Neural cell (in vitro differentiated cells): ENCODE results near the gene TMEM131L. TPM values are rescaled to one million over a fixed set of nuclear protein-coding genes. Genes with fewer than 3 reads are reported as not detected.
A peak's percentile ranks its signal among the peaks of the same experiment; 100 is the strongest.

ENCODE experiments used
- H2AFZ ChIP-seq: fragments of 200-600, 300-800 bp; sonication (generic), shearing (Covaris generic); 2 replicates; pipeline ENCODE4 v1.6.0; 2014; ENCODE audit warnings: low read depth, mild to moderate bottlenecking, antibody characterized with exemption, low read length, moderate library complexity
- H3F3A ChIP-seq: fragments of 200-600 bp; shearing (Covaris generic); 2 replicates; pipeline ENCODE4 v1.6.1; 2016; ENCODE audit warnings: mild to moderate bottlenecking, moderate library complexity, mixed read lengths, antibody characterized with exemption, low read length; ENCODE audit not compliant: insufficient read depth, poor library complexity, severe bottlenecking
- H3K27ac ChIP-seq: fragments of 200-600, 300-800 bp; sonication (generic), shearing (Covaris generic); 2 replicates; pipeline ENCODE4 v1.5.1; 2014; ENCODE audit warnings: mild to moderate bottlenecking, low read length, moderate library complexity
- H3K27me3 ChIP-seq: fragments of 300-800, 200-600 bp; sonication (generic), shearing (Covaris generic); 2 replicates; pipeline ENCODE4 v1.6.0; 2014; ENCODE audit warnings: mild to moderate bottlenecking, low read depth, low read length, moderate library complexity; ENCODE audit not compliant: insufficient read depth
- H3K36me3 ChIP-seq: fragments of 300-800, 200-600 bp; sonication (generic), shearing (Covaris generic); 2 replicates; pipeline ENCODE4 v1.5.1; 2014; ENCODE audit warnings: mild to moderate bottlenecking, antibody characterized with exemption, low read length, moderate library complexity; ENCODE audit not compliant: insufficient read depth
- H3K4me2 ChIP-seq: fragments of 300-800, 200-600 bp; sonication (generic), shearing (Covaris generic); 2 replicates; pipeline ENCODE4 v1.6.0; 2014; ENCODE audit warnings: mild to moderate bottlenecking, low read length
- H3K4me3 ChIP-seq: fragments of 300-800, 200-600 bp; sonication (generic), shearing (Covaris generic); 2 replicates; pipeline ENCODE4 v1.5.1; 2014; ENCODE audit warnings: mild to moderate bottlenecking, low read length, moderate library complexity
- H3K79me2 ChIP-seq: fragments of 200-600 bp; shearing (Covaris generic); replicated peaks from 2 replicates; pipeline ENCODE4 v1.6.0; 2014; ENCODE audit warnings: mild to moderate bottlenecking, low read length, moderate library complexity; ENCODE audit not compliant: insufficient read depth
- H3K9ac ChIP-seq: fragments of 300-800, 200-600 bp; sonication (generic), shearing (Covaris generic); 2 replicates; pipeline ENCODE4 v1.6.1; 2016; ENCODE audit warnings: mild to moderate bottlenecking, low read length, mixed read lengths
- H3K9me2 ChIP-seq: fragments of 200-600 bp; shearing (Covaris generic); 2 replicates; pipeline ENCODE4 v1.6.1; 2016; ENCODE audit warnings: mild to moderate bottlenecking, low read length, mixed read lengths; ENCODE audit not compliant: insufficient read depth
- H3K9me3 ChIP-seq: fragments of 200-600, 300-800 bp; sonication (generic), shearing (Covaris generic); 2 replicates; pipeline ENCODE4 v1.6.1; 2016; ENCODE audit warnings: mild to moderate bottlenecking, mixed run types, low read length, moderate library complexity, mixed read lengths
- H4K20me1 ChIP-seq: fragments of 200-600 bp; shearing (Covaris generic); 2 replicates; pipeline ENCODE4 v1.6.1; 2016; ENCODE audit warnings: mild to moderate bottlenecking, mixed run types; ENCODE audit not compliant: insufficient read depth
- CTCF ChIP-seq: fragments of 450-650 bp; IDR thresholded peaks from 2 replicates; pipeline ENCODE4 v1.5.1; 2014; ENCODE audit warnings: antibody characterized with exemption, mild to moderate bottlenecking, moderate library complexity; ENCODE audit not compliant: poor library complexity, severe bottlenecking
- EP300 ChIP-seq: fragments of 450-650 bp; conservative IDR thresholded peaks from 2 replicates; pipeline ENCODE4 v1.6.1; 2014; ENCODE audit warnings: antibody characterized with exemption, mild to moderate bottlenecking, moderate library complexity; ENCODE audit not compliant: poor library complexity, severe bottlenecking
- EZH2 ChIP-seq: fragments of 200-600, 300-800 bp; shearing (Covaris generic), sonication (generic); IDR thresholded peaks from 2 replicates; pipeline ENCODE4 v1.6.1; 2014; ENCODE audit warnings: antibody characterized with exemption, low read length, borderline replicate concordance, mild to moderate bottlenecking; ENCODE audit not compliant: insufficient read depth, poor library complexity, severe bottlenecking
- MXI1 ChIP-seq: fragments of 450-650 bp; conservative IDR thresholded peaks from 2 replicates; pipeline ENCODE4 v1.6.1; 2014; ENCODE audit warnings: antibody characterized with exemption, mild to moderate bottlenecking; ENCODE audit not compliant: poor library complexity, severe bottlenecking
- POLR2AphosphoS5 ChIP-seq: IDR thresholded peaks from 2 replicates; pipeline ENCODE4 v1.6.1; 2012
- RAD21 ChIP-seq: fragments of 450-650 bp; conservative IDR thresholded peaks from 2 replicates; pipeline ENCODE4 v1.6.1; 2014; ENCODE audit warnings: antibody characterized with exemption, mild to moderate bottlenecking, moderate library complexity
- SMC3 ChIP-seq: fragments of 450-650 bp; conservative IDR thresholded peaks from 2 replicates; pipeline ENCODE4 v1.6.1; 2014; ENCODE audit warnings: antibody characterized with exemption, mild to moderate bottlenecking, moderate library complexity; ENCODE audit not compliant: poor library complexity
- TAF1 ChIP-seq: IDR thresholded peaks from 2 replicates; pipeline ENCODE4 v1.6.1; 2012; ENCODE audit warnings: low read depth
- polyA plus RNA-seq: library from polyadenylated mRNA; depleted of rRNA; stranded (reverse); fragments of >200 nt; gene quantifications from 2 replicates; pipeline ENCODE4 v1.2.3, GENCODE V29; 2014
- TF ChIP-seq, protein P1 (sequence below): IDR thresholded peaks from 2 replicates; pipeline ENCODE4 v1.6.1; 2012; ENCODE audit warnings: borderline replicate concordance

The TMEM131L gene
- polyA plus RNA-seq, 1 donor from 2014 or later: 11.1 TPM

GRCh38 chr4:153467897-153468262 is 1.7 kb downstream of the TMEM131L start:
- Histone ChIP-seq H4K20me1 (no peaks in the 10 kb centered on the region), H3K27ac (no peak overlapping the region), H3K79me2 (peaks cover 63% of the 10 kb centered on the region), H3K36me3 (no peaks in the 10 kb centered on the region), H3F3A (no peaks in the 10 kb centered on the region), H2AFZ (no peak overlapping the region), H3K4me2 (peak overlapping the region; percentile 92), H3K4me3 (peak overlapping the region; percentile 97), H3K9me3 (no peaks in the 10 kb centered on the region), H3K9me2 (no peaks in the 10 kb centered on the region), H3K9ac (peak overlapping the region; percentile 84), H3K27me3 (no peaks in the 10 kb centered on the region)
- TF ChIP-seq MXI1 (no peak), EP300 (no peak), SMC3 (no peak), CTCF (no peak), TAF1 (no peak), EZH2 (no peak), RAD21 (no peak), POLR2AphosphoS5 (no peak)
- TF ChIP-seq, protein P1, sequence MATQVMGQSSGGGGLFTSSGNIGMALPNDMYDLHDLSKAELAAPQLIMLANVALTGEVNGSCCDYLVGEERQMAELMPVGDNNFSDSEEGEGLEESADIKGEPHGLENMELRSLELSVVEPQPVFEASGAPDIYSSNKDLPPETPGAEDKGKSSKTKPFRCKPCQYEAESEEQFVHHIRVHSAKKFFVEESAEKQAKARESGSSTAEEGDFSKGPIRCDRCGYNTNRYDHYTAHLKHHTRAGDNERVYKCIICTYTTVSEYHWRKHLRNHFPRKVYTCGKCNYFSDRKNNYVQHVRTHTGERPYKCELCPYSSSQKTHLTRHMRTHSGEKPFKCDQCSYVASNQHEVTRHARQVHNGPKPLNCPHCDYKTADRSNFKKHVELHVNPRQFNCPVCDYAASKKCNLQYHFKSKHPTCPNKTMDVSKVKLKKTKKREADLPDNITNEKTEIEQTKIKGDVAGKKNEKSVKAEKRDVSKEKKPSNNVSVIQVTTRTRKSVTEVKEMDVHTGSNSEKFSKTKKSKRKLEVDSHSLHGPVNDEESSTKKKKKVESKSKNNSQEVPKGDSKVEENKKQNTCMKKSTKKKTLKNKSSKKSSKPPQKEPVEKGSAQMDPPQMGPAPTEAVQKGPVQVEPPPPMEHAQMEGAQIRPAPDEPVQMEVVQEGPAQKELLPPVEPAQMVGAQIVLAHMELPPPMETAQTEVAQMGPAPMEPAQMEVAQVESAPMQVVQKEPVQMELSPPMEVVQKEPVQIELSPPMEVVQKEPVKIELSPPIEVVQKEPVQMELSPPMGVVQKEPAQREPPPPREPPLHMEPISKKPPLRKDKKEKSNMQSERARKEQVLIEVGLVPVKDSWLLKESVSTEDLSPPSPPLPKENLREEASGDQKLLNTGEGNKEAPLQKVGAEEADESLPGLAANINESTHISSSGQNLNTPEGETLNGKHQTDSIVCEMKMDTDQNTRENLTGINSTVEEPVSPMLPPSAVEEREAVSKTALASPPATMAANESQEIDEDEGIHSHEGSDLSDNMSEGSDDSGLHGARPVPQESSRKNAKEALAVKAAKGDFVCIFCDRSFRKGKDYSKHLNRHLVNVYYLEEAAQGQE: no peak

DNA sequence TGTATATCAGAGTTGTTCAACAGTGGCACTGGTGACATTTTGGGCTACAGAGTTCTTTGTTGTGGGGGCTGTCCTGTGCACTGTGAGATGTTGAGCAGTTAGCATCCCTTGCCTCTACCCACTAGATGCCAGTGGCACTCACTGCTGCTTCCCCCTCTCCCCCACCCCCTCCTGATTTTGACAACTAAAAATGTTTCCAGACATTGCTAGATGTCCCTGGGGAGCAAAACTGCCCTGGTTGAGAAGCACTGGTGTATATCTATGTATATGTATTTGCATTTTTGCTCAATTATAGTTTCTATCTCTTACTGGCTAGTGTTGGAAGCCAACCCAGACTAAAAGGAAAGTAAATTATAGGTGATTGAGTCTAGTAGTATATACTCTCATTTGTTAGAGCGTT is 2.4 kb downstream of the TMEM131L start:
- H3K9ac ChIP-seq: peak overlapping the region; percentile 19
- peaks cover 65% of the 10 kb centered on the region for H3K79me2 ChIP-seq
- no peaks in the 10 kb centered on the region for H4K20me1 ChIP-seq
- no peaks in the 10 kb centered on the region for H3K9me3 ChIP-seq
- H3K36me3 ChIP-seq: no peaks in the 10 kb centered on the region
- no peaks in the 10 kb centered on the region for H3F3A ChIP-seq
- peak overlapping the region; percentile 92 for H3K4me2 ChIP-seq
- no peaks in the 10 kb centered on the region for H3K9me2 ChIP-seq
- no peak for TF ChIP-seq EZH2
- TF ChIP-seq SMC3: no peak
- no peak for TF ChIP-seq POLR2AphosphoS5
- no peak for TF ChIP-seq EP300
- no peak for TF ChIP-seq TAF1
- TF ChIP-seq, protein P1: no peak
- TF ChIP-seq CTCF: no peak
- TF ChIP-seq RAD21: no peak
- TF ChIP-seq MXI1: no peak
- no peak overlapping the region for H3K27ac ChIP-seq
- H2AFZ ChIP-seq: no peak overlapping the region
- H3K27me3 ChIP-seq: no peaks in the 10 kb centered on the region
- peak overlapping the region; percentile 97 for H3K4me3 ChIP-seq
